Stimulated activated CD4-positive, alpha-beta T cell treated with anti-CD3 and anti-CD28 coated beads, TNF-alpha, amount 100 ng/mL, for 48 hours (primary cell): Measurements from ENCODE around the gene AGPAT3.

Experiments used
- DNase-seq, 3 donors: peaks; one replicate each; pipeline ENCODE4 v3.0.0-alpha.2; 2020; ENCODE audit warnings: low read depth in 3 of 3

AGPAT3 gene

GRCh38 chr21:43993420-43993934, 128.5 kb downstream of the AGPAT3 start:
- DNase-seq = no peak

GRCh38 chr21:43994085-43994484, 129.1 kb downstream of the AGPAT3 start:
- DNase-seq = no peak

DNA sequence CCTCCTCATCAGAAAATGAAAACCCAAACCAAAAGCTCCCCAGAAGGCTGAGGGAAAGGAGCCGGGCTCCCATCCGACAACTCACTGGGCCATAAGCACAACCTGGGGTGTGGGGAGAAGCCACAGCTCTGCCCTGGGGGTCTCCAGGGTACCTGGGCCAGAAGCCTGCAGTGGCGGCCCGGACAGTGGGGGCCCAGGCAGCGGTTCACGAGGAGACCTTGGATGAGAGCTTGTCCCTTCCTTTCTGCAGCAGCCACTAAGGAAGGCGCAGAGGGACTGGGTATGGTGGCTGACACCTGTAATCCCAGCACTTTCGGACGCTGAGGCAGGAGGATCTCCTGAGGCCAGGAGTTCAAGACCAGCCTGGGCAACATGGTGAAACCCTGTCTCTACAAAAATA, 129.6 kb downstream of the AGPAT3 start:
- no peak for DNase-seq

GRCh38 chr21:43995521-43996105, 130.6 kb downstream of the AGPAT3 start:
- no peak for DNase-seq

DNA sequence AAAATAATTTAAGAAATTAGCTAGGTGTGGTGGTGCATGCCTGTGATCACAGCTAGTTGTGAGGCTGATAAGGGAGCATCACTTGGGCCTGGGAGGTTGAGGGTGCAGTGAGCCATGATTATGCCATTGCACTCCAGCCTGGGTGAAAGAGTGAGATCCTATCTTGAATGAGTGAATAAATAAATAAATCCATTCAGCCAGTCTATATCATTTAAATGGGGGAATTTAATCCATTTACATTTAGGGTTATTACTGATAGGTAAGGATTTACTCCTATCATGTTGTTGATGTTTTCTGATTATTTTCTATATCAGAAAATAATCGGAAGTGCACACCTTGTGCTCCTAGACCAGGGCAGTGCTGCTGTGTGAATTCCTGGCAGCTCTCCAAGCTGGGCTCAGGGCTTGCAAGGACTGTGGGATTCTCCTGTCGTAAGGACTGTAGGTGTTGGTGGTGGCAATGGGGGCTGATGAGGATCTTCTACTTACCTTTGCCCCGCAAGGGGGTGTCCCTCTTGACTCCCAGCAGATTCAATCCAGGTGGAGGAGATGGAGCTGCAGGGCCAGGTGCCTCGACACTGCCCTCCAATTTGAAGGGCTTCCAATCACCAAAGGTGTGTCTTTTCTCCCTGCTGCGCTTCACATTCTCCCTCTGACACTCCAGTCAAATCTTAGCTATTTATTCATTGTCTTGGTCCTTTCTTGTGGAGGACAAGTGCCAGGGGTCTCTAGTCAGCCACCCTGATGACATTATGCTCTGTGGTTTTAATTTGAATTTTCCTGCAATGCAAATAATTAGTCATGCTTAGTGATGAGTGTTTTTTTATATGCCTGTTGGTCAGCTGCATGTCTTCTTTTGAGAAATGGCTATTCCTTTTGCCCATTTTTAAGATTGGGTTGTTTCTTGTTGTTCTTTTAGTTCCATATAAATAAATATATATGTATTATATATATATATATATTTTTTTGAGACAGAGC, 133.0 kb downstream of the AGPAT3 start:
- no peak for DNase-seq

DNA sequence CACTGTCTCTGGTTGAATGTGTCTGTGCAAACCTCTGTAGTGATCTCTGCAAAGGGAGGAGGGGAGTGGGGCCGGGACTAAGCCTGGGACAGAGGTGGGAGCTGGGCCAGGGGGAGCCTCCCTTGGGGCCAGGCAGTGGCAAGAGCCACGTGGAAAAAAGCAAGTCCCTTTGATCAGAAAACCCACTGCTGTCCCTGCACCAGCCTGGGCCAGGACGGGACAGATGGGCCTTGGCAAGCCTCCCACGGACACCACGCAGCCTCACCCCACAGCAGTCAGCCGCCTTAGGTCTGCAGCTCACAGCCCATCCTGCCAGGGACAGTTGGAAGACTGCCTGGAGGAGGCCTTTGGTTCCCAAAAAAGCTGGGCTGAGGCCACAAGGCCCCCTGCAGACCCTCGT, 135.3 kb downstream of the AGPAT3 start:
- no peak for DNase-seq

GRCh38 chr21:44002511-44002910, 137.5 kb downstream of the AGPAT3 start:
- DNase-seq = no peak

DNA sequence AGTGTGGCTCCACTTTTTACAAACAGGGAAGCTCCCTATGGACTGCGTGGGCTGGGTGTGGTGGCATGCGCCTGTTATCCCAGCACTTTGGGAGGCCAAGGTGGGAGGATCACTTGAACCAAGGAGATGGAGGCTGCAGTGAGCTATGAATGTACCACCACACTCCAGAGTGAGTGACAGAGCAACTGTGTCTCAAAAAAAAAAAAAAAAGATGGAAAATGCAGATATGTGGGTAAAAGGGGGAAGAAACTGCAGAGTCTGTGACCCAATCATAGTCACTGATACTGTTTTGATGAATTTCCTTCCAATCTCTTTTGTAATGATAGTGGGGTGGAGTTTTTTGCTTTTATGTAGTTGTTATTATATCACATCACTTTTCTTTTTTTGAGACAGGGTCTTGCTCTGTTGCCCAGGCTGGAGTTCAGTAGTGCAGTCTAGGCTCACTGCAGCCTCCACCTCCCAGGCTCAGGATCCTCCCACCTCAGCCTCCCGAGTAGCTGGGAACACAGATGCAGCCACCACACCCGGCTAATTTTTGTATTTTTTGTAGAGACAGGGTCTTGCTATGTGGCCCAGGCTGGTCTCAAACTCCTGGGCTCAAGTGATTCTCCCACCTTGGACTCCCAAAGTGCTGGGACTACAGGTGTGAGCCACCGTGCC, 138.4 kb downstream of the AGPAT3 start:
- DNase-seq = no peak

- no peak for DNase-seq
Measured at GRCh38 chr21:44005071-44005470, 140.0 kb downstream of the AGPAT3 start.

- no peak for DNase-seq
Measured at GRCh38 chr21:44005593-44005992, 140.6 kb downstream of the AGPAT3 start.

DNA sequence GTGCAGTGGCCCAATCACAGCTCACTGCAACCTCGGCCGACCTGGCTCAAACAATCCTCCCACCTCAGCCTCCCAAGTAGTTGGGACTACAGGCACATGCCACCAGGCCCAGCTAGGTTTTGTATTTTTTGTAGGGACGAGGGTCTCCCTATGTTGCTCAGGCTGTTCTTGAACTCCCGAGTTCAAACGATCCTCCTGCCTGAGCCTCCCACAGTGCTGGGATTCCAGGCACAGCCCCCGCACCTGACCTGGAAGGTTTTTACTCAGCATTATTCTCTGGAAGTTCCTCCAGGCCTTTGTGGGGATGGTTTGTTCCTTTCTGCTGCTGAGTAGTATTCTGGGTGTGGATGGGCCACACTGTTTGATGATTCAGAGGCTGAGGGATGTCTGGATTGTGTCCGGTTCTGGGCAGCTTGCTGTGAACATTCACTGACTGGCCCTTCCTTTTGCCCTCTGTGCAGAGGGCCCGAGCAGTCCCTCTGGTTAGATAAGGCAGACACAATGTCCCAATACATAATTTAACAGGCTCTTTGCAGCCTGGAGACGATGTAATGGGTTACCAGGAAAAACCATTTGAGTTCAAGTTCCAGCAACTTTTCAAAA, 141.1 kb downstream of the AGPAT3 start:
- no peak for DNase-seq

GRCh38 chr21:44006656-44007055, 141.6 kb downstream of the AGPAT3 start:
- no peak for DNase-seq

DNA sequence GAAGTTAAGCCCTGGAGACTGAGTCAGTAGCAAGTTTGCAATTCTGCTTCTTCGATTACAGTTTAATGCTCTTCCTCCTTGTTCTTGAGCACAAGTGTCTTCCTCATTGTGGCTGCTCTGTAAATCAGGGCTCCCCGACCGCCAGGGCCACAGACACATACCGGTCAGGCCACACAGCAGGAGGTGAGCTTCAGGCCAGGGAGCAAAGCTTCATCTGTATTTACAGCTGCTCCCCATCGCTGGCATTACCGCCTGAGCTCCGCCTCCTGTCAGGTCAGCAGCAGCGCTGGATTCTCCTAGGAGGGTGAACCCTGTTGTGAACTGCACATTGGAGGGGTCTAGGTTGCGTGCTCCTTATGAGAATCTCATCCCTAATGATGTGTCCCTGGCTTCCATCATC, 145.4 kb downstream of the AGPAT3 start:
- DNase-seq = no peak

DNA sequence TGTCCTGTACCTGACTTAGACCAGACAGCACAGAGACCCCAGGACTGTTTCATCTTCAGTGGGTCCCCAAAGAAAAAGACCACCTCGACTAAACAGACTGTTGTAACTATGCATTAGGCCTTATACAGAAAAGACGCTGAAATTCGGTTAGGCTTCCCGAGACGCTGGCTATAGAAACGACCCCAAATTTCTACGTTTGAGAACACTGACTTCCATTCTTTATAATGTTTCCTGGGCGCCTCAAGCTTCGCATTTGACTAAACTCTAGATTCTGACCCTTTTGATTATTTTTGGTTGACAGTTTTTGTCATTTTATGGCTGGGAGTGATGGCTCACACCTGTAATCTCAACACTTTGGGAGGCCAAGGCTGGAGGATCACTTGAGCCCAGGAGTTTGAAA, 146.1 kb downstream of the AGPAT3 start:
- no peak for DNase-seq

- DNase-seq = peak; percentile 60 to 78 (median 68)
Measured at GRCh38 chr21:44011579-44012473, 146.8 kb downstream of the AGPAT3 start, which contains the start of gene TRAPPC10. Gene TRAPPC10 (plus strand): TSS chr21:44012309. CDS start chr21:44012494, 185 bp downstream.

- DNase-seq = peak; percentile 74 to 82 (median 81)
Measured at GRCh38 chr21:44012474-44013379, 147.7 kb downstream of the AGPAT3 start.

DNA sequence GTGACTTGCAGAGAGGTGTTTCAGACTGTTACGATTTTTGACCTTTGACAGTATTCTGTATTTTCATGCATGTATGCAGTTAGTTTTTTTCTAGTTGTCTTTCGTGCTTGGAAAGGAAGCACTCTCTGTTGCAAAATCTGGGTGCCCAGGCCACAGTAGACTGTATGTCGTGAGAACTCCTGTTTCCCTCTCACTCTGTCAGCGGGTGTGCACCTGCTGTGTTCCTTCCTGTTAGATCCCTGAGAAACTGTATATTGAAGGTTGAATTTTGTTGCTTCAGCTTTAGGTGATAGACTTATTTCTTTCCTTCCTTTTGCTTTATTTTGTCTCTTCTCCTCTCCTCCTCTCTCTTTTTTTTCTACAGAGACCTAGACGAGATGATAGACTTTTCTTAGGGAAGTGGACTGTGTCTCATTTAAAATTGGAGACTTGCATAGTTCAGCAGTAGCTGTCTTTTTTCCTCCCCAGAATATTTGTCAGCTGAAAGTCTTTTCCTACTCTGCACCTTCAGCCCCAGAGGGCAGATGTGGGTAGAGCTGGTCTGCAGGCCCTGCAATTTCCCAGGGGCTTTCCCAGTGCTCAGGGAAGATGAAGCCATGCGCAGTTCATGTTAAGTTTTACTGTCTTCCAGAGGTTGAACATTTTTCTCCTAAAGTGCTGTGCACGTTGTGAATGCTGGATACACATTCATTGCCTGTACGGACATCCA, 148.5 kb downstream of the AGPAT3 start:
- DNase-seq = peak in 1 of 3 donors; percentile 20

DNA sequence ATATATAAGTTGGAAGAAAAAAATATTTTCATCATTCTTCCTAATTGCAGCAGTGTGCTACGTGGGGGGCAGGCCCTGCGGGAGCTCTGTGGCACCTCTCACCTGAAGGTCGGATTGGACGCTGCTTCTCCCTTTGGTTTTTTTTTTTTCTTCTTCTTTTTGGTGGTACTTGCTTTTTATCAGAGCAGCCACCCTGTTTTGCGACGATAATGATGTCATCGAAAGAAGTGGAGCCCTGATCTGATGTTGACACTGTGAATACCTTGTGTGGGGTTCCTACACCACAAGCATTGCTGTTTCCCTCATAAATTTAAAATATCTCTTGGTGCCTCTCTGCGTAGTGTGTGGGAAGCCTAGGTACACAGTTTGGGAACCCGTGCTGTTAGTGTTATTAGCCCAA, 152.6 kb downstream of the AGPAT3 start:
- DNase-seq = no peak

- no peak for DNase-seq
Measured at GRCh38 chr21:44018127-44018526, 153.1 kb downstream of the AGPAT3 start.
